WTC11 (cell line): ENCODE data around the gene SRSF4. TPM values are rescaled to one million over a fixed set of nuclear protein-coding genes. Genes with fewer than 3 reads are reported as not detected.

ENCODE experiments used
- ATAC-seq: fragments of 200-7000 bp; cut with Tn5 transposase; 2 replicates; pipeline ENCODE4 v1.10.0; 2021; ENCODE audit warnings: mild to moderate bottlenecking, moderate library complexity
- CTCF ChIA-PET: fragments of 300-600 bp; sonication (Branson Sonifier 250); formaldehyde crosslinking; loops from one replicate; lab custom pipeline; 2021; ENCODE audit warnings: antibody characterized with exemption; lab: Charles Lee
- POLR2A ChIA-PET: fragments of 350-600 bp; sonication (Branson Sonifier 250); formaldehyde crosslinking; loops from one replicate; lab custom pipeline; 2021; ENCODE audit warnings: antibody characterized with exemption; lab: Charles Lee
- DNase-seq: peaks from one replicate; pipeline ENCODE4 v3.0.0; 2021; ENCODE audit warnings: low spot score
- H3K27ac Mint-ChIP-seq: 2 replicates; pipeline ENCODE4 v1.8.0; 2021; ENCODE audit warnings: mixed read lengths
- H3K27me3 Mint-ChIP-seq: 2 replicates; pipeline ENCODE4 v1.8.0; 2021; ENCODE audit warnings: low read depth, mild to moderate bottlenecking, moderate library complexity, mixed read lengths
- H3K36me3 Mint-ChIP-seq: 2 replicates; pipeline ENCODE4 v1.8.0; 2021; ENCODE audit warnings: mixed read lengths
- H3K4me1 Mint-ChIP-seq: 2 replicates; pipeline ENCODE4 v1.8.0; 2022; ENCODE audit warnings: mixed read lengths
- H3K4me3 Mint-ChIP-seq: 2 replicates; pipeline ENCODE4 v1.8.0; 2021; ENCODE audit warnings: mild to moderate bottlenecking, moderate library complexity, mixed read lengths
- H3K9me3 Mint-ChIP-seq: 2 replicates; pipeline ENCODE4 v1.8.0; 2021; ENCODE audit warnings: mixed read lengths
- ATF2 ChIP-seq: sonication (generic); formaldehyde crosslinking; IDR thresholded peaks from 2 replicates; pipeline ENCODE4 v1.8.1; 2022; ENCODE audit warnings: low read depth, missing genetic modification reagents, borderline replicate concordance
- CREB1 ChIP-seq: sonication (generic); formaldehyde crosslinking; IDR thresholded peaks from 2 replicates; pipeline ENCODE4 v1.8.0; 2023; ENCODE audit warnings: mild to moderate bottlenecking, missing genetic modification reagents
- EMX1 ChIP-seq: fragments of 250-450 bp; sonication (Bioruptor Pico); IDR thresholded peaks from 2 replicates; pipeline ENCODE4 v1.8.0; 2021; ENCODE audit warnings: mild to moderate bottlenecking
- ERG ChIP-seq: fragments of 250-450 bp; sonication (Bioruptor Pico); IDR thresholded peaks from 2 replicates; pipeline ENCODE4 v1.8.0; 2021; ENCODE audit warnings: mild to moderate bottlenecking
- FOXJ3 ChIP-seq: sonication (generic); formaldehyde crosslinking; IDR thresholded peaks from 2 replicates; pipeline ENCODE4 v1.9.0; 2021; ENCODE audit warnings: missing genetic modification reagents, mild to moderate bottlenecking, borderline replicate concordance
- FOXP1 ChIP-seq: sonication (generic); formaldehyde crosslinking; IDR thresholded peaks from 2 replicates; pipeline ENCODE4 v1.8.0; 2022; ENCODE audit warnings: missing genetic modification reagents, mild to moderate bottlenecking, moderate library complexity, borderline replicate concordance
- GRHL2 ChIP-seq: fragments of 250-450 bp; sonication (Bioruptor Pico); IDR thresholded peaks from 2 replicates; pipeline ENCODE4 v1.8.0; 2022; ENCODE audit warnings: mild to moderate bottlenecking, moderate library complexity; ENCODE audit not compliant: insufficient replicate concordance, severe bottlenecking
- JAZF1 ChIP-seq: fragments of 250-450 bp; sonication (Bioruptor Pico); IDR thresholded peaks from 2 replicates; pipeline ENCODE4 v1.9.0; 2021; ENCODE audit warnings: moderate library complexity, mild to moderate bottlenecking, inconsistent platforms
- JUN ChIP-seq: sonication (generic); formaldehyde crosslinking; IDR thresholded peaks from 2 replicates; pipeline ENCODE4 v1.8.0; 2023; ENCODE audit warnings: mild to moderate bottlenecking, missing genetic modification reagents
- MYBL2 ChIP-seq: sonication (generic); formaldehyde crosslinking; IDR thresholded peaks from 2 replicates; pipeline ENCODE4 v1.8.1; 2023; ENCODE audit warnings: mild to moderate bottlenecking, moderate library complexity, missing genetic modification reagents
- OVOL2 ChIP-seq: fragments of 250-450 bp; sonication (Bioruptor Pico); IDR thresholded peaks from 2 replicates; pipeline ENCODE4 v1.9.0; 2021; ENCODE audit warnings: mild to moderate bottlenecking, borderline replicate concordance
- RORB ChIP-seq: fragments of 250-450 bp; sonication (Bioruptor Pico); IDR thresholded peaks from 2 replicates; pipeline ENCODE4 v1.9.0; 2021; ENCODE audit warnings: mild to moderate bottlenecking
- SOX15 ChIP-seq: fragments of 250-450 bp; sonication (Bioruptor Pico); IDR thresholded peaks from 2 replicates; pipeline ENCODE4 v1.9.0; 2021; ENCODE audit warnings: mild to moderate bottlenecking
- TP53 ChIP-seq: sonication (generic); formaldehyde crosslinking; IDR thresholded peaks from 2 replicates; pipeline ENCODE4 v1.8.1; 2023; ENCODE audit warnings: mild to moderate bottlenecking, missing genetic modification reagents
- ZNF425 ChIP-seq: fragments of 250-450 bp; sonication (Bioruptor Pico); conservative IDR thresholded peaks from 2 replicates; pipeline ENCODE4 v1.9.0; 2021; ENCODE audit warnings: mild to moderate bottlenecking
- total RNA-seq: library from RNA; stranded (reverse); gene quantifications from 3 replicates; pipeline ENCODE4 v1.2.3, GENCODE V29; 2021
- TF ChIP-seq, protein P1 (sequence below): sonication (generic); formaldehyde crosslinking; IDR thresholded peaks from 2 replicates; pipeline ENCODE4 v1.8.1; 2022; ENCODE audit warnings: missing genetic modification reagents, borderline replicate concordance
- TF ChIP-seq, protein P2 (sequence below): sonication (generic); formaldehyde crosslinking; conservative IDR thresholded peaks from 2 replicates; pipeline ENCODE4 v1.8.1; 2022; ENCODE audit warnings: mild to moderate bottlenecking, missing genetic modification reagents
- TF ChIP-seq, protein P3 (sequence below): sonication (generic); formaldehyde crosslinking; IDR thresholded peaks from 2 replicates; pipeline ENCODE4 v1.8.0; 2023; ENCODE audit warnings: missing genetic modification reagents, mild to moderate bottlenecking, borderline replicate concordance

The SRSF4 gene
- total RNA-seq, 1 experiment from 2014 or later = 99.9 TPM

GRCh38 chr1:29224356-29224837 lies 42.7 kb upstream of the SRSF4 start:
- TF ChIP-seq FOXJ3 (no peak), RORB (CRISPR knock-in tag) (no peak)
- ATAC-seq = no peak
- no peak overlapping the region for H3K4me3 Mint-ChIP-seq
- H3K36me3 Mint-ChIP-seq = peaks cover 5% of the 10 kb centered on the region; the same call in 1 of the 2 replicates
- H3K9me3 Mint-ChIP-seq = no peaks in the 10 kb centered on the region
- H3K27ac Mint-ChIP-seq = peak overlapping the region; percentile 1; the same call in 1 of the 2 replicates
- H3K4me1 Mint-ChIP-seq = peaks cover 38% of the 10 kb centered on the region
- DNase-seq = no peak
- ChIA-PET POLR2A (no interaction called here), CTCF (no interaction called here)
- no peaks in the 10 kb centered on the region for H3K27me3 Mint-ChIP-seq

GRCh38 chr1:29223521-29223920 lies 41.8 kb upstream of the SRSF4 start:
- CTCF ChIA-PET = no interaction called here

More at GRCh38 chr1:29223521-29223920, 41.8 kb upstream of the SRSF4 start:
- Mint-ChIP-seq H3K4me1 (peaks cover 36% of the 10 kb centered on the region), H3K4me3 (no peak overlapping the region), H3K9me3 (no peaks in the 10 kb centered on the region), H3K27ac (no peak overlapping the region), H3K36me3 (peaks cover 5% of the 10 kb centered on the region; the same call in 1 of the 2 replicates), H3K27me3 (no peaks in the 10 kb centered on the region)
- ATAC-seq = no peak
- TF ChIP-seq MYBL2 (no peak), ATF2 (no peak), FOXP1 (CRISPR knock-in tag) (no peak), ZNF425 (CRISPR knock-in tag) (no peak), SOX15 (CRISPR knock-in tag) (no peak), OVOL2 (no peak), FOXJ3 (no peak), JUN (CRISPR knock-in tag) (no peak), ERG (CRISPR knock-in tag) (no peak), JAZF1 (CRISPR knock-in tag) (no peak), TP53 (CRISPR knock-in tag) (no peak), EMX1 (CRISPR knock-in tag) (no peak), GRHL2 (no peak), CREB1 (CRISPR knock-in tag) (no peak)
- TF ChIP-seq, protein P1, sequence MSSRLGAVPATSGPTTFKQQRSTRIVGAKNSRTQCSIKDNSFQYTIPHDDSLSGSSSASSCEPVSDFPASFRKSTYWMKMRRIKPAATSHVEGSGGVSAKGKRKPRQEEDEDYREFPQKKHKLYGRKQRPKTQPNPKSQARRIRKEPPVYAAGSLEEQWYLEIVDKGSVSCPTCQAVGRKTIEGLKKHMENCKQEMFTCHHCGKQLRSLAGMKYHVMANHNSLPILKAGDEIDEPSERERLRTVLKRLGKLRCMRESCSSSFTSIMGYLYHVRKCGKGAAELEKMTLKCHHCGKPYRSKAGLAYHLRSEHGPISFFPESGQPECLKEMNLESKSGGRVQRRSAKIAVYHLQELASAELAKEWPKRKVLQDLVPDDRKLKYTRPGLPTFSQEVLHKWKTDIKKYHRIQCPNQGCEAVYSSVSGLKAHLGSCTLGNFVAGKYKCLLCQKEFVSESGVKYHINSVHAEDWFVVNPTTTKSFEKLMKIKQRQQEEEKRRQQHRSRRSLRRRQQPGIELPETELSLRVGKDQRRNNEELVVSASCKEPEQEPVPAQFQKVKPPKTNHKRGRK = no peak
- TF ChIP-seq, protein P2, sequence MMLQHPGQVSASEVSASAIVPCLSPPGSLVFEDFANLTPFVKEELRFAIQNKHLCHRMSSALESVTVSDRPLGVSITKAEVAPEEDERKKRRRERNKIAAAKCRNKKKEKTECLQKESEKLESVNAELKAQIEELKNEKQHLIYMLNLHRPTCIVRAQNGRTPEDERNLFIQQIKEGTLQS (CRISPR knock-in tag) = no peak
- TF ChIP-seq, protein P3, sequence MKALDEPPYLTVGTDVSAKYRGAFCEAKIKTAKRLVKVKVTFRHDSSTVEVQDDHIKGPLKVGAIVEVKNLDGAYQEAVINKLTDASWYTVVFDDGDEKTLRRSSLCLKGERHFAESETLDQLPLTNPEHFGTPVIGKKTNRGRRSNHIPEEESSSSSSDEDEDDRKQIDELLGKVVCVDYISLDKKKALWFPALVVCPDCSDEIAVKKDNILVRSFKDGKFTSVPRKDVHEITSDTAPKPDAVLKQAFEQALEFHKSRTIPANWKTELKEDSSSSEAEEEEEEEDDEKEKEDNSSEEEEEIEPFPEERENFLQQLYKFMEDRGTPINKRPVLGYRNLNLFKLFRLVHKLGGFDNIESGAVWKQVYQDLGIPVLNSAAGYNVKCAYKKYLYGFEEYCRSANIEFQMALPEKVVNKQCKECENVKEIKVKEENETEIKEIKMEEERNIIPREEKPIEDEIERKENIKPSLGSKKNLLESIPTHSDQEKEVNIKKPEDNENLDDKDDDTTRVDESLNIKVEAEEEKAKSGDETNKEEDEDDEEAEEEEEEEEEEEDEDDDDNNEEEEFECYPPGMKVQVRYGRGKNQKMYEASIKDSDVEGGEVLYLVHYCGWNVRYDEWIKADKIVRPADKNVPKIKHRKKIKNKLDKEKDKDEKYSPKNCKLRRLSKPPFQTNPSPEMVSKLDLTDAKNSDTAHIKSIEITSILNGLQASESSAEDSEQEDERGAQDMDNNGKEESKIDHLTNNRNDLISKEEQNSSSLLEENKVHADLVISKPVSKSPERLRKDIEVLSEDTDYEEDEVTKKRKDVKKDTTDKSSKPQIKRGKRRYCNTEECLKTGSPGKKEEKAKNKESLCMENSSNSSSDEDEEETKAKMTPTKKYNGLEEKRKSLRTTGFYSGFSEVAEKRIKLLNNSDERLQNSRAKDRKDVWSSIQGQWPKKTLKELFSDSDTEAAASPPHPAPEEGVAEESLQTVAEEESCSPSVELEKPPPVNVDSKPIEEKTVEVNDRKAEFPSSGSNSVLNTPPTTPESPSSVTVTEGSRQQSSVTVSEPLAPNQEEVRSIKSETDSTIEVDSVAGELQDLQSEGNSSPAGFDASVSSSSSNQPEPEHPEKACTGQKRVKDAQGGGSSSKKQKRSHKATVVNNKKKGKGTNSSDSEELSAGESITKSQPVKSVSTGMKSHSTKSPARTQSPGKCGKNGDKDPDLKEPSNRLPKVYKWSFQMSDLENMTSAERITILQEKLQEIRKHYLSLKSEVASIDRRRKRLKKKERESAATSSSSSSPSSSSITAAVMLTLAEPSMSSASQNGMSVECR (CRISPR knock-in tag) = no peak
- POLR2A ChIA-PET = no interaction called here
- DNase-seq = no peak
